D721Med (cell line): ENCODE data around the gene INPP4B.

Experiments used
- DNase-seq: peaks from one replicate; pipeline ENCODE4 v3.0.0; 2011; ENCODE audit warnings: low spot score; ENCODE audit not compliant: insufficient read length
- FAIRE-seq: peaks from 2 replicates; lab custom pipeline; 2011; peaks lifted over from hg19 to GRCh38; lab: Jason Lieb, UNC
- CTCF ChIP-seq: IDR thresholded peaks from 2 replicates; pipeline ENCODE4 v1.5.1; 2012; ENCODE audit warnings: mild to moderate bottlenecking, control low read depth; ENCODE audit not compliant: insufficient read depth; ENCODE audit errors: missing control alignments

Gene INPP4B

GRCh38 chr4:142236268-142236667 lies 609.8 kb downstream of the INPP4B start:
- no peak for TF ChIP-seq CTCF
- FAIRE-seq (no peak), DNase-seq (no peak)

GRCh38 chr4:142231787-142232186 lies 614.3 kb downstream of the INPP4B start:
- FAIRE-seq (no peak), DNase-seq (no peak)
- no peak for TF ChIP-seq CTCF

GRCh38 chr4:142230991-142231390 lies 615.1 kb downstream of the INPP4B start:
- DNase-seq (no peak), FAIRE-seq (no peak)
- no peak for TF ChIP-seq CTCF

- TF ChIP-seq CTCF = no peak
- DNase-seq = no peak
- FAIRE-seq = no peak
Observed at GRCh38 chr4:142226014-142226413, 620.1 kb downstream of the INPP4B start.

- DNase-seq (no peak), FAIRE-seq (no peak)
- no peak for TF ChIP-seq CTCF
Observed at GRCh38 chr4:142222127-142222526, 624.0 kb downstream of the INPP4B start.

GRCh38 chr4:142218726-142219125 lies 627.4 kb downstream of the INPP4B start:
- FAIRE-seq (no peak), DNase-seq (no peak)
- TF ChIP-seq CTCF = no peak

GRCh38 chr4:142211444-142211843 lies 634.7 kb downstream of the INPP4B start:
- DNase-seq (no peak), FAIRE-seq (no peak)
- no peak for TF ChIP-seq CTCF
